HG03469 (cell line): ENCODE measurements around the gene GRPEL2.
"Not testable (repeated sequence)": the region's sequence is repeated elsewhere in the genome, so short reads cannot be mapped to it uniquely, and the experiment has no call there.

ENCODE experiments used
- ATAC-seq: cut with Tn5 transposase; IDR thresholded peaks from one replicate; pipeline ENCODE4 v1.9.1; 2021; ENCODE audit warnings: mild to moderate bottlenecking, moderate library complexity, moderate number of reproducible peaks; ENCODE audit not compliant: unreplicated experiment

Gene GRPEL2

GRCh38 chr5:149391076-149391475, 45.8 kb downstream of the GRPEL2 start:
- not testable (repeated sequence) for ATAC-seq

- no peak for ATAC-seq
Measured at GRCh38 chr5:149391524-149391923, 46.2 kb downstream of the GRPEL2 start.

- ATAC-seq: no peak
Measured at GRCh38 chr5:149392718-149393117, 47.4 kb downstream of the GRPEL2 start.

GRCh38 chr5:149394996-149395395, 49.7 kb downstream of the GRPEL2 start:
- not testable (repeated sequence) for ATAC-seq

- ATAC-seq: no peak
Measured at GRCh38 chr5:149397530-149397929, 52.2 kb downstream of the GRPEL2 start.

GRCh38 chr5:149398747-149399266, 53.5 kb downstream of the GRPEL2 start:
- ATAC-seq: not testable (repeated sequence)

- ATAC-seq: no peak
Measured at GRCh38 chr5:149399775-149400174, 54.5 kb downstream of the GRPEL2 start.

GRCh38 chr5:149400304-149400703, 55.0 kb downstream of the GRPEL2 start:
- ATAC-seq: no peak

- ATAC-seq: no peak
Measured at GRCh38 chr5:149401051-149401450, 55.8 kb downstream of the GRPEL2 start.

- ATAC-seq: no peak
Measured at GRCh38 chr5:149402291-149402690, 57.0 kb downstream of the GRPEL2 start.
